Trophoblast cell (in vitro differentiated cells and primary cell): ENCODE results near the gene CLASP1.
A peak's percentile ranks its signal among the peaks of the same experiment; 100 is the strongest.

Source experiments
- DNase-seq, 2 donors: peaks; one replicate each; pipeline ENCODE4 v3.0.0-alpha.2; 2016
- H2AFZ ChIP-seq: 2 replicates; pipeline ENCODE4 v1.6.1; 2013; ENCODE audit warnings: low read length, moderate library complexity, mild to moderate bottlenecking; ENCODE audit not compliant: insufficient read depth, poor library complexity
- H2AK5ac ChIP-seq: 2 replicates; pipeline ENCODE4 v1.6.1; 2013; ENCODE audit warnings: mild to moderate bottlenecking, low read length
- H2BK120ac ChIP-seq: 2 replicates; pipeline ENCODE4 v1.6.1; 2013; ENCODE audit warnings: low read length, mild to moderate bottlenecking, moderate library complexity; ENCODE audit not compliant: insufficient read depth, poor library complexity
- H2BK12ac ChIP-seq: 2 replicates; pipeline ENCODE4 v1.6.1; 2013; ENCODE audit warnings: mild to moderate bottlenecking, low read length, moderate library complexity
- H2BK5ac ChIP-seq: 2 replicates; pipeline ENCODE4 v1.6.1; 2013; ENCODE audit warnings: low read length, low read depth, moderate library complexity, mild to moderate bottlenecking; ENCODE audit not compliant: poor library complexity
- H3K14ac ChIP-seq: 2 replicates; pipeline ENCODE4 v1.6.1; 2013; ENCODE audit warnings: mild to moderate bottlenecking, low read length
- H3K18ac ChIP-seq: 2 replicates; pipeline ENCODE4 v1.6.1; 2013; ENCODE audit warnings: mild to moderate bottlenecking, low read length
- H3K23ac ChIP-seq: 2 replicates; pipeline ENCODE4 v1.6.1; 2013; ENCODE audit warnings: low read length
- H3K27ac ChIP-seq: 2 replicates; pipeline ENCODE4 v1.5.1; 2013; ENCODE audit warnings: low read depth, mild to moderate bottlenecking, inconsistent platforms, low read length, moderate library complexity
- H3K27me3 ChIP-seq: 2 replicates; pipeline ENCODE4 v1.6.1; 2013; ENCODE audit warnings: inconsistent platforms, mild to moderate bottlenecking, low read length, moderate library complexity; ENCODE audit not compliant: insufficient read depth
- H3K36me3 ChIP-seq, 2 experiments: 1 replicate in 1 of 2; 2 replicates in 1 of 2; pipeline ENCODE4 v1.6.1; 2013; ENCODE audit warnings: low read length in 2 of 2, mild to moderate bottlenecking in 2 of 2, moderate library complexity in 1 of 2; ENCODE audit not compliant: insufficient read depth in 2 of 2, control insufficient read depth in 1 of 2
- H3K4ac ChIP-seq: 2 replicates; pipeline ENCODE4 v1.6.1; 2013; ENCODE audit warnings: low read depth, mild to moderate bottlenecking, low read length, moderate library complexity
- H3K4me1 ChIP-seq, 2 experiments: 1 replicate in 1 of 2; 2 replicates in 1 of 2; pipeline ENCODE4 v1.6.1; 2013; ENCODE audit warnings: low read length in 2 of 2, mild to moderate bottlenecking in 2 of 2, moderate library complexity in 1 of 2; ENCODE audit not compliant: insufficient read depth in 2 of 2, control insufficient read depth in 1 of 2
- H3K4me2 ChIP-seq: 2 replicates; pipeline ENCODE4 v1.6.1; 2013; ENCODE audit warnings: inconsistent platforms, mild to moderate bottlenecking, low read length, moderate library complexity
- H3K4me3 ChIP-seq: 2 replicates; pipeline ENCODE4 v1.5.1; 2013; ENCODE audit warnings: mild to moderate bottlenecking, low read depth, low read length, inconsistent platforms
- H3K79me1 ChIP-seq: one replicate; pipeline ENCODE4 v1.6.1; 2013; ENCODE audit warnings: low read length
- H3K79me2 ChIP-seq: 2 replicates; pipeline ENCODE4 v1.6.1; 2013; ENCODE audit warnings: low read length, mild to moderate bottlenecking; ENCODE audit not compliant: control insufficient read depth, insufficient read depth, poor library complexity
- H3K9ac ChIP-seq: 2 replicates; pipeline ENCODE4 v1.6.1; 2013; ENCODE audit warnings: mild to moderate bottlenecking, low read length
- H3K9me3 ChIP-seq: 2 replicates; pipeline ENCODE4 v1.6.1; 2013; ENCODE audit warnings: low read depth, mild to moderate bottlenecking, control low read depth, inconsistent platforms, low read length; ENCODE audit not compliant: insufficient read depth
- H4K12ac ChIP-seq: 2 replicates; pipeline ENCODE4 v1.6.1; 2013; ENCODE audit warnings: low read depth, mild to moderate bottlenecking, low read length, moderate library complexity
- H4K8ac ChIP-seq: 2 replicates; pipeline ENCODE4 v1.6.1; 2013; ENCODE audit warnings: low read depth, mild to moderate bottlenecking, low read length, moderate library complexity
- H4K91ac ChIP-seq: one replicate; pipeline ENCODE4 v1.6.1; 2013; ENCODE audit warnings: low read depth, mild to moderate bottlenecking, low read length, moderate library complexity
- WGBS: extraction: QIAGEN DNeasy Blood & Tissue Kit; methylation state at CpG from one replicate; pipeline ENCODE4 v1.1.7; 2013; ENCODE audit warnings: missing lambda C conversion rate; ENCODE audit not compliant: insufficient read length, insufficient coverage; ENCODE audit errors: extremely low coverage; 5-methylcytosine and 5-hydroxymethylcytosine counted together

CLASP1 gene

GRCh38 chr2:121456325-121456724, 192.9 kb downstream of the CLASP1 start:
- Histone ChIP-seq H3K27me3 (no peaks in the 10 kb centered on the region), H3K27ac (no peak overlapping the region), H3K79me1 (no peaks in the 10 kb centered on the region), H2AK5ac (no peak overlapping the region), H4K12ac (no peak overlapping the region), H3K4ac (no peak overlapping the region), H3K9ac (no peak overlapping the region), H3K14ac (no peak overlapping the region), H3K18ac (no peak overlapping the region), H4K8ac (no peak overlapping the region), H3K4me1 (no peaks in the 10 kb centered on the region), H3K4me3 (no peak overlapping the region), H3K4me2 (no peak overlapping the region), H2BK120ac (no peak overlapping the region), H2BK5ac (no peak overlapping the region), H3K9me3 (no peaks in the 10 kb centered on the region), H2AFZ (no peak overlapping the region), H3K36me3 (peaks cover 2 to 5% of the 10 kb centered on the region in 2 experiments), H4K91ac (no peak overlapping the region), H3K23ac (no peak overlapping the region), H2BK12ac (no peak overlapping the region), H3K79me2 (no peaks in the 10 kb centered on the region)
- DNase-seq: no peak
- no CpG with 5 or more reads among the region's 3 CpGs for WGBS

DNA sequence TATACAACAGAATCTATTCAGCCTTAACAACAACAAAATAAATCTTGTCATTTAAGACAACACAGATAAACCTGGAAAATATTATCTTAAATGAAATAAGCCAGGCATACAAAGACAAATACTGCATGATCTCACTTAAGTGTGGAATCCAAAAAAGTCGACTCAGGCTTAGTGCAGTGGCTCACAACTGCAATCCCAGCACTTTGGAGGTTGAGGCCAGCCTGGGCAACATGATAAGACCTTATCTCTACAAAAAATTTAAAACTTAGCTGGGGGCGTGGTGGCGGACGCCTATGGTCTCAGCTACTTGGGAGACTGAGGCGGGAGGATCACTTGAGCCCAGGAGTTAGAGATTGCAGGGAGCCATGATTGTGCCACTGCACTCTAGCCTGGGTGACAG, 193.8 kb downstream of the CLASP1 start:
- H3K79me2 ChIP-seq: no peaks in the 10 kb centered on the region
- no peak overlapping the region for H3K27ac ChIP-seq
- no peaks in the 10 kb centered on the region for H3K79me1 ChIP-seq
- DNase-seq: peak; percentile 31 to 84
- H2BK120ac ChIP-seq: no peak overlapping the region
- no peak overlapping the region for H4K91ac ChIP-seq
- no peak overlapping the region for H2BK5ac ChIP-seq
- H3K36me3 ChIP-seq: peaks cover 4 to 7% of the 10 kb centered on the region in 2 experiments
- no peak overlapping the region for H3K4me3 ChIP-seq
- WGBS: no CpG with 5 or more reads among the region's 5 CpGs
- H3K14ac ChIP-seq: no peak overlapping the region
- no peak overlapping the region for H2BK12ac ChIP-seq
- no peak overlapping the region for H4K12ac ChIP-seq
- no peaks in the 10 kb centered on the region for H3K4me1 ChIP-seq
- no peak overlapping the region for H2AFZ ChIP-seq
- H4K8ac ChIP-seq: no peak overlapping the region
- H3K23ac ChIP-seq: no peak overlapping the region
- H3K18ac ChIP-seq: no peak overlapping the region
- no peak overlapping the region for H3K4ac ChIP-seq
- no peak overlapping the region for H3K4me2 ChIP-seq
- H2AK5ac ChIP-seq: no peak overlapping the region
- no peak overlapping the region for H3K9ac ChIP-seq
- no peaks in the 10 kb centered on the region for H3K9me3 ChIP-seq
- no peaks in the 10 kb centered on the region for H3K27me3 ChIP-seq

DNA sequence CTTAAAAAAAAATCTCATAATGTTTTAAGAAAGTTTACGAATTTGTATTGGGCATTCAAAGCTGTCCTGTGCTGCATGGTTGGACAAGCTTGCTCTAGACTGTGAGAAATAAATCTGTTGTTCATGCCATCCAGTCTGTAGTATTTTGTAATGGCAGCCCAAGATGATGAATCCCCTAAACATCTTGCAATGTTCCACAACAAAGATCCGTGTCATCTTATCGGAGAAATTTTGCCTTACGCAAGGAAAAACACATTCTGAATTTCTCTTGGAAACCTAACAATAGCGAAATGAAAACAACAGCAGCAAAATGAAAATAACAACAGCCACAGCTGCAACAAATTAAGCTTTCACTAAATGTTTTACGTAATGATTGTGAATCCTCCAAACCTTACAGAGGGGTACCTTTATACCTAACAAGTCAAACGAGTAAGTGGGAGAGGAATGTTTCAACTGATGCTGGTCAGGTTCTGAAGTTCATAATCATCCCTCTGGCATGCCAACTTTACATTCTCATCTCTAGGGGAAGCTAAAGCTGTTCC, 194.6 kb downstream of the CLASP1 start:
- Histone ChIP-seq H4K91ac (no peak overlapping the region), H3K23ac (no peak overlapping the region), H2AK5ac (no peak overlapping the region), H3K79me1 (no peaks in the 10 kb centered on the region), H2BK120ac (no peak overlapping the region), H2BK12ac (no peak overlapping the region), H4K12ac (no peak overlapping the region), H2AFZ (no peak overlapping the region), H3K18ac (no peak overlapping the region), H3K4ac (no peak overlapping the region), H3K4me3 (no peak overlapping the region), H3K9ac (no peak overlapping the region), H4K8ac (no peak overlapping the region), H3K4me1 (no peaks in the 10 kb centered on the region), H3K27me3 (no peaks in the 10 kb centered on the region), H3K27ac (no peak overlapping the region), H2BK5ac (no peak overlapping the region), H3K79me2 (no peaks in the 10 kb centered on the region), H3K36me3 (peaks cover 3 to 5% of the 10 kb centered on the region in 2 experiments), H3K14ac (no peak overlapping the region), H3K9me3 (no peaks in the 10 kb centered on the region), H3K4me2 (no peak overlapping the region)
- peak; percentile 56 to 91 for DNase-seq
- WGBS: no CpG with 5 or more reads among the region's 7 CpGs

DNA sequence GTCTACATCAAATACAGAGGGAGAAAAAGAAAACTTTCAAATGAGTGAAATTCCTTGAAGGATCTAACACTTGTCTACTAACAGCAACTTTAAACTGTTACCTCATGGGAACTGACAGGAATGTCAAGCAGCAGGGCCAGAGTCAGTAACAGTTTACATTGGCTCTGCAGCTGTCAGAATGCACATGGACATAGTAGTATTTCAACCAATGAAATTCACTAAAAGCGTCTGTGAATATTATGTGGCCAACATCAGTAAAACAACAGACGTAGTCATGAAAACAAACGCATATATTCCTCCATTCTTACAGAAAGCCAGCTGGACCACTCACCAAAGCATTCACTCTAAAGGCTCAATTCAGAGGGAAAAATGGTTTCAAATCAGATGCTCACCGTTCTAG, 197.9 kb downstream of the CLASP1 start:
- no peak overlapping the region for H2AFZ ChIP-seq

More for the DNA sequence above, 197.9 kb downstream of the CLASP1 start:
- no CpG with 5 or more reads among the region's 4 CpGs for WGBS
- no peak overlapping the region for H3K4ac ChIP-seq
- H3K4me3 ChIP-seq: no peak overlapping the region
- no peak overlapping the region for H3K4me2 ChIP-seq
- H3K23ac ChIP-seq: no peak overlapping the region
- DNase-seq: no peak
- no peak overlapping the region for H3K14ac ChIP-seq
- no peak overlapping the region for H3K27ac ChIP-seq
- no peaks in the 10 kb centered on the region for H3K79me1 ChIP-seq
- no peak overlapping the region for H4K12ac ChIP-seq
- H4K91ac ChIP-seq: no peak overlapping the region
- no peaks in the 10 kb centered on the region for H3K9me3 ChIP-seq
- H3K79me2 ChIP-seq: no peaks in the 10 kb centered on the region
- H3K9ac ChIP-seq: no peak overlapping the region
- H3K4me1 ChIP-seq: no peaks in the 10 kb centered on the region
- no peak overlapping the region for H2BK12ac ChIP-seq
- peaks cover 15 to 21% of the 10 kb centered on the region in 2 experiments for H3K36me3 ChIP-seq
- H2AK5ac ChIP-seq: no peak overlapping the region
- H2BK5ac ChIP-seq: no peak overlapping the region
- H4K8ac ChIP-seq: no peak overlapping the region
- no peaks in the 10 kb centered on the region for H3K27me3 ChIP-seq
- H2BK120ac ChIP-seq: no peak overlapping the region
- H3K18ac ChIP-seq: no peak overlapping the region
